ENCODE results near the gene BEST2.

GRCh38 chr19:12800923-12801465 lies 49.4 kb downstream of the BEST2 start:
- no peak for TF ChIP-seq CTCF (IDR thresholded peaks at IDR 0.05)
- no peak for TF ChIP-seq POLR2AphosphoS5 (IDR thresholded peaks at IDR 0.05; ENCODE audit: insufficient read depth in 1 of 2, low read depth in 1 of 2)
- TF ChIP-seq POLR2A (IDR thresholded peaks at IDR 0.05) = no peak
